Thymus (tissue), 11 donors: ENCODE data around the gene NYNRIN. TPM values are rescaled to one million over a fixed set of nuclear protein-coding genes. Genes with fewer than 3 reads are reported as not detected.

Experiments used
- DNase-seq, 9 donors: peaks; one replicate each; pipeline ENCODE4 v3.0.0-alpha.2; 2013; ENCODE audit warnings: low spot score in 9 of 9, low read depth in 6 of 9, missing footprints in 1 of 9
- H3K27ac ChIP-seq, 2 donors: one replicate each; pipeline ENCODE4 v1.5.1; 2013; ENCODE audit warnings: control low read depth in 1 of 2, low read depth in 1 of 2, low read length in 1 of 2, mild to moderate bottlenecking in 1 of 2, moderate library complexity in 1 of 2
- H3K27me3 ChIP-seq, 2 donors: one replicate each; pipeline ENCODE4 v1.5.1; 2013; ENCODE audit warnings: low read length in 1 of 2; ENCODE audit not compliant: control insufficient read depth in 2 of 2, insufficient read depth in 1 of 2
- H3K36me3 ChIP-seq, 2 donors: one replicate each; pipeline ENCODE4 v1.5.1; 2013; ENCODE audit warnings: low read length in 1 of 2, mild to moderate bottlenecking in 1 of 2, moderate library complexity in 1 of 2; ENCODE audit not compliant: control insufficient read depth in 2 of 2, insufficient read depth in 2 of 2
- H3K4me1 ChIP-seq, 2 donors: one replicate each; pipeline ENCODE4 v1.5.1; 2013; ENCODE audit warnings: low read length in 2 of 2; ENCODE audit not compliant: control insufficient read depth in 2 of 2, insufficient read depth in 2 of 2
- H3K4me3 ChIP-seq, 2 donors: one replicate each; pipeline ENCODE4 v1.5.1; 2013; ENCODE audit warnings: low read length in 2 of 2, control low read depth in 1 of 2, mild to moderate bottlenecking in 1 of 2
- H3K9me3 ChIP-seq, 2 donors: one replicate each; pipeline ENCODE4 v1.5.1; 2013; ENCODE audit warnings: low read length in 1 of 2, mild to moderate bottlenecking in 1 of 2; ENCODE audit not compliant: control insufficient read depth in 2 of 2, insufficient read depth in 1 of 2
- WGBS: extraction: QIAGEN DNeasy Blood & Tissue Kit; methylation state at CpG from one replicate; pipeline ENCODE4 v1.1.7; 2013; 5-methylcytosine and 5-hydroxymethylcytosine counted together
- polyA plus RNA-seq: library from polyadenylated mRNA; stranded (reverse); fragments of 200-250 nt; gene quantifications from one replicate; pipeline ENCODE4 v1.2.3, GENCODE V29; 2013
- total RNA-seq: library from RNA; stranded (reverse); fragments of 120-200 nt; gene quantifications from one replicate; pipeline ENCODE4 v1.2.4, GENCODE V29; 2013
- donor health status: healthy.

NYNRIN gene
- total and polyA plus RNA-seq, 2 donors = 3.1 to 4.3 TPM

DNA sequence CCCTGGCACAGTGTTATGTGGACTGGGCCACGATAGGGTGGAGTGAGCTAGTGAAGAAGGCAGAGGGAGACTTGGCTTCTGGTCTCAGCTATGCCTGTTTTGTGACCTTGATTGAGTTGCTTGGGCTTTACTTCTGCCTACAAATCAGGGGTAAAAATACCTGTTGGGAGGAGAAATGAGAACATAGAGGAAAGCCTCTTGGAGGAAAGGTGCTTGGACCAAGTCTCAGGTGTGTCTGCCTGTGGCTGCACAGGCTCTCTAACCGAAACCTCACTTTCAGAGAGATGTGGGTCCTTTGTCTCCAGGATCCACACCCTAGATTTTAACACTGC is 38.9 kb downstream of the NYNRIN start:
- H3K27ac ChIP-seq = peak overlapping the region; percentile 82 to 97
- peaks cover 20 to 29% of the 10 kb centered on the region in 2 donors for H3K4me1 ChIP-seq
- no peak overlapping the region for H3K4me3 ChIP-seq
- WGBS = 62% methylated on average over 2 of the region's 2 CpGs
- no peak for DNase-seq
- H3K9me3 ChIP-seq = no peaks in the 10 kb centered on the region
- H3K36me3 ChIP-seq = peaks cover 50 to 75% of the 10 kb centered on the region in 2 donors
- no peaks in the 10 kb centered on the region for H3K27me3 ChIP-seq

DNA sequence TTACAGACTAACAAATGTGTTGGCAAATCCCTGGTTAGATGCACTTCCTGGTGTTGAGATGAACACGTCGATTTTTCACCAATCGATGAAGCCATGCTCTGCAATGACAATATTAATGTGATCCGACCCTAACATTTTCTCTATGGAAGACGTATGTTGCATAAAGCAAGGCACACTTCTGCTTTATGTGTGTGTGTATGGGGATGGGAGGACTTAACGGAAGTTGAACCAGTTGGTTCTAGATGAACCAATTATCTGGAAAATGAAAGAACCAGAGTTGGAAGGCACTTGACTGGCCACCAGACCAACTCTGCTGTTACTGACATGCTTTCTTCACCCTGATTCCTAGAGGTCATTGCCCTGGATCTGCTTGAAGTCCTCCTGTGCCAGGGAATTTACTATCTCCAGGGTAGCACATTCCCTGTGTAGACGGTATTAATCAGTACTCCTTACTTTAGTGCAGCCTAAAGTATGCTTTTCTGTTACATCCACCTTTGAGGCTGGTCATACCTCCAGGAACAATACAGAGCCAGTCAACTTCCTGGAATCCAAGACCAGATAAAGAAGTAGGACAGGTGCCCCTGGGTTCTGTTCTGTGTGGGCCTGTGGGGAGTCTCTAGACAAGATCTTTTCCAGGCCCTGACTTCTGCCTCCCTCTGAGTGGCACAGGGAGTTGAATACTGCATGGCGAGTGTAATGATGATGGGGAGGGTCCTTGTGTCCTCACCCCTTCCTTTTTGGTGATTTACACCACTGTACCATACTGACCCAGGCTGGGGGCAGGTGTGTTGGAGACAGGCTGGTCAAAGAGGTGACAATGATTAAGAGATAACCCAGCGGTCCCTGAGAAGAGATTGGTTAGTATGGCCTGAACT is 39.7 kb downstream of the NYNRIN start:
- H3K4me3 ChIP-seq = no peak overlapping the region
- DNase-seq = no peak
- no peaks in the 10 kb centered on the region for H3K27me3 ChIP-seq
- 83% methylated on average over 9 of the region's 9 CpGs for WGBS
- no peaks in the 10 kb centered on the region for H3K9me3 ChIP-seq
- H3K4me1 ChIP-seq = peaks cover 20 to 32% of the 10 kb centered on the region in 2 donors
- peak overlapping the region in 1 of 2 donors; percentile 97 for H3K27ac ChIP-seq
- peaks cover 45 to 69% of the 10 kb centered on the region in 2 donors for H3K36me3 ChIP-seq

DNA sequence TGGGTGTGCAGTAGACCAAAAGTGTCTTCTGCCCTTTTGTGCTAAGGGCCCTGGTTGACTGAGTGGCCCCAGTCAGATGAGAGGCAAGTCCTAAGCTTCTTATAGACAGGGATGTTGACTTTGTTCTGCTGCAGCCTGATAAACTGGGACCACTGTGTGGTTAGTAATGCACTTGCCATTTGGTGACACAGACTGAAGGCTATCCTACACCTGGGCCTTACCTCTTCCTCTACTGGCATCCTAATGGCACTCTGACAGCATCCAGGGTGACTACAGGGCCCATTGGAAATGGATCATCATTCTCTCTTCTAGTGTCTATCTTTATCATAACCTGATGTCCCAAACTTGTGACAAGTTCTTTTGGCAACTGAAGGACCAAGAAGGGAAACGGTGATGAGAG is 40.5 kb downstream of the NYNRIN start:
- no peak overlapping the region for H3K27ac ChIP-seq
- no peaks in the 10 kb centered on the region for H3K27me3 ChIP-seq
- H3K36me3 ChIP-seq = peaks cover 45 to 63% of the 10 kb centered on the region in 2 donors
- peaks cover 20 to 34% of the 10 kb centered on the region in 2 donors for H3K4me1 ChIP-seq
- H3K9me3 ChIP-seq = no peaks in the 10 kb centered on the region
- no peak overlapping the region for H3K4me3 ChIP-seq
- no peak for DNase-seq
- 94% methylated on average over 1 of the region's 1 CpG for WGBS

DNA sequence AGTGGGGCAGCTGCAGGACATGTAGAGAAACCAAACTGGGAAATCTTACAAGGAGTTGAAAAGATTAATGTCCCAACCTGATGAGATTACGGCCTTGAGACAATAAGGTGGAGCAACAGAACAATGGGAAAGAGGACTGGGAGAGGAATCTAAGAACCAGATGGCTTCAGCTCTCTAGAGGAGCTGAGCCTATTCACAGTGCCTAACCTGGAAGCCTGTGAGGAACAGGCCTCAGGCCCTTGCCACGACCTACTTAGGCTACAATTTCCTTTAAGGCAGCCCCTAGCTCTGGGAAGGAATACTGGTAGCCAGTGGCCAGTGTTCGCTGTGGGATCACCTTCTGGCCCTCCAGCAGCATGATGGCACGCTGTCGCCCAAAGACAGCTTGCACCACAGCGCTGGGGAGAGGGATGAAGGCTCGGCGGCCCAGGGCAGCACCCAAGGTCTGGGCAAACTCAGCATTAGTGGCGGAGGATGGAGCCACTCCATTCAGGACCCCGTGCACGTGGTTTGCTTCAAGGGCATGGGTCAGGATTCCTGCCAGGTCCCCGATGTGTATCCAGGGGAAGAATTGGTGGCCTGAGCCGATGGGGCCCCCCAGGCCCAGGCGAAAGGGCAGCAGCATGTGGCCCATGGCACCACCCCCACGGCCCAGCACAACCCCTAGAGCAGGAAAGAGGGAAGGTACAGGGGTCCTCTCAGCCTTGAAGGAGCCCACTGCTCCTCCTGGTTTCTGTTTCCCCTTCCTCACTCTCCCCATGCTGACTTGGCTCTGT is 41.2 kb downstream of the NYNRIN start:
- WGBS = 91% methylated on average over 15 of the region's 15 CpGs
- H3K36me3 ChIP-seq = peaks cover 42 to 57% of the 10 kb centered on the region in 2 donors
- H3K9me3 ChIP-seq = no peaks in the 10 kb centered on the region
- no peak overlapping the region for H3K27ac ChIP-seq
- H3K4me3 ChIP-seq = no peak overlapping the region
- no peak for DNase-seq
- H3K4me1 ChIP-seq = peaks cover 20 to 34% of the 10 kb centered on the region in 2 donors
- H3K27me3 ChIP-seq = no peaks in the 10 kb centered on the region

DNA sequence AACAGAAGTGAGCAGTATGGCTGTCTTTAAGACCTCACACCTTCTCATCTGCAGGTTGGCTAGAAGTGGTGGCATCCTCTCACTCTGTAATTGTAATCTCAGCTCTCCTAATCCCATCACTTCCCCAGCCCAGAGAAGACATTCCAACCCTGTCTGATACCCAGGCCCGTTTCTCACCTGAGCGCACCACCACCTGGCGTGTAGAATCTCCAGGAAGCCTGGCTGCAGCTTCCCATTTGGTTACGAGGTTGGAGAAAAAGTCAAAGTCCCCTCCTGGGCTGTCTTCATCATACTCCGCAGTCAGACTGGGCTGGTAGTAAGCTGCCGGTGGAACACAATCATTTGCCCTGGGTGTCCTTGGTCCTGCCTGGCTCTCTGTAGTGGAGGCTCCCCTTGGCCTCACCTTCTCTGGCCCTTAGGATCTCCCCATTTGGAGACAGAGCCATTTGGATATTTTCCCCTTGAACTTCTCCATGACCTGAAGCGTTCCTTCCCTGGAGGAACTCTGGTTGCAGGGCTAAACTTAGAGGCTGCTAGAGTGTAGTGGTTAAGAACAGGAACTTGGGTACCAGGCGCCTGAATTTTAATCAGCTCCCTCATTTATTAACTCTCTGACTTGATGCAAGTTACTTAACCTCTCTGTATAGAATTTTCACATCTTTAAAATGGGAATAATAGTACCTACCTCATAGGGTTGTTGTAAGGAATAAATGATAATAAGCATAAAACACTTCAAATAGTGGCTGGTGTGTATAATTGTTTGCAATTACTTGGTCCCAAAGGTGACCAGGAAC is 42.0 kb downstream of the NYNRIN start:
- Histone ChIP-seq H3K27ac (no peak overlapping the region), H3K27me3 (no peaks in the 10 kb centered on the region), H3K9me3 (no peaks in the 10 kb centered on the region), H3K4me3 (no peak overlapping the region), H3K36me3 (peaks cover 39 to 51% of the 10 kb centered on the region in 2 donors), H3K4me1 (peaks cover 20 to 34% of the 10 kb centered on the region in 2 donors)
- no peak for DNase-seq
- 97% methylated on average over 8 of the region's 8 CpGs for WGBS

DNA sequence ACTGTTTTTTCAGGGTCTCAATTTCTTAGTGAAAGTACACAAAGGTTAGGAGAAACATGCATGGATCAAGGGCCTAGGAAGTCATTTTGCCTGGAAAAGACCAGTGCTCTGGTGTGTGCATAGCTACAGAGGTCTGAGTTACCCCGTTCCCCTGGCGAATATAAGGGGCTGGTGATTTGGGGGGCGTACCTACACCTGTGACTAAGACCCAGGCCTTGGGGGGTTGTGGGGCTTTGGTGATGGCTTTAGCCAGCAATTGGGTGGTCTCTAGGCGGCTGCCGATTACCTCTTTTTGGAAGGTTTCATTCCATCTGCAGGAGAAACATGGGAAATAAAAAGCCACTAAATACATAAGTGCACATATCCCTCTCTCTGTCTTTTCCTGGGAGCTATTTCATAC is 42.7 kb downstream of the NYNRIN start:
- peak overlapping the region; percentile 87 to 95 for H3K4me3 ChIP-seq
- H3K9me3 ChIP-seq = no peaks in the 10 kb centered on the region
- 57% methylated on average over 5 of the region's 5 CpGs for WGBS
- H3K27ac ChIP-seq = peak overlapping the region in 1 of 2 donors; percentile 99
- no peak for DNase-seq
- H3K27me3 ChIP-seq = no peaks in the 10 kb centered on the region
- H3K4me1 ChIP-seq = peaks cover 20 to 29% of the 10 kb centered on the region in 2 donors
- peaks cover 32 to 45% of the 10 kb centered on the region in 2 donors for H3K36me3 ChIP-seq

DNA sequence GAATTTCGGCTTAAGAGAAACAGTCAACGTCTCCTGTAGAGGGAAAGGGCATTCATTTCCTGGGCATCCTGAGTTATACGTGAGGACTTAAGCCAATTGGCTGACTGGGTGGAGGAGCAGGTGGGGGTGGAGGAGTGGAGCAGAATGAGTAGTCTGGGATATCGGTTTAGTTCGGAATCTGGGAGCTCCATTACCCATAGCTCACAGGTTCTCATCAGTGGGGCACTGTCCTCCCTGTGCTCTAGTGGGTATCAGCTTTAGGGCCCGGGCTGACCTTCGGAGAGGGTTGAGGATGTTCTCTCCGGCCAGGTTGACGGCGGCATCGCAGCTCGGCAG is 43.1 kb downstream of the NYNRIN start:
- Histone ChIP-seq H3K9me3 (no peaks in the 10 kb centered on the region), H3K27ac (peak overlapping the region; percentile 99), H3K27me3 (no peaks in the 10 kb centered on the region), H3K4me1 (peaks cover 19 to 25% of the 10 kb centered on the region in 2 donors), H3K4me3 (peak overlapping the region; percentile 87 to 95), H3K36me3 (peaks cover 31 to 41% of the 10 kb centered on the region in 2 donors)
- 6% methylated on average over 12 of the region's 12 CpGs for WGBS
- DNase-seq = no peak

DNA sequence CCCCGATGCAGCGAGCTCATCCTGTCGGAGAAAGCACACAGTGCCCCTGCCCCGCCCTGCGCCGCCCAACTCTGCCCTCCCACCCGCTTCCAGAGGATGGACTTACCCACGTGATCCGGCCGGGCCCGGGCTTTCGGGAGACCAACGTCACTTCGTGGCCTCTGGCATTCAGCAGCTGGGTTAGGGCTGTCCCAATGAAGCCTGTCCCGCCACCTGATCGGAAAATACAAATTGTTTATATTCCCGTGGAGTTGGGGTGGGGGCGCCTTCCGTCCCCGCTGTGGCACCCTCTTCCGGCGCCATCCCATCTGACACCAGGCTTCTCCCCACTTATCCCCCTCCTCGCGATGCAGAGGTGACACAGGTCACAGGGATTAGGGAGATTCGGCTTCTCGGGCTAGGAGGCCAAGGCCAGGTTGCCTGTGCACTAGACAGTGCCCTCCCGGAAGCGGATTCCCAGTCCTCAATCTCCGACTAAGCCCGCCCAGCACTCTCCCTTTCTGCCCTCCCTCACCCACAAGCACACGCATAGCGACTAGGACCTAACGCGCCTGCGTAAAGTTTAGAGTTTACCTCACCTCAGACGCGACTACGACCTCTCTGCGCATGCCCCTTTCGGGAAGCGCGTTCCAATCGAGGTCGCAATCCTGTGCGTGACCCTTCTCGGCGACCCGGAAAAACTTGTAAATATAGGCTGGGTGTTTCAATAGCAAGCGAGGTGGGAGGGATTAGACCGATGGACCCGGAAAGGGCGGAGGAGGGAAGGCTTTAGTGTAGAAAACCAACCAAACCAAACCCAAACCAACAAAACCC is 43.6 kb downstream of the NYNRIN start, which contains the start of gene SDR39U1:
Gene SDR39U1 (minus strand): TSS at position 537 of the 813 bp plus-strand sequence. CDS start 7 bp downstream, at position 530.
- Histone ChIP-seq H3K27ac (peak within 1 kb of the TSS; percentile 99), H3K4me3 (peak within 1 kb of the TSS; percentile 87 to 95), H3K4me1 (peaks cover 14 to 19% of the 10 kb centered on the region in 2 donors), H3K9me3 (no peaks in the 10 kb centered on the region), H3K27me3 (no peaks in the 10 kb centered on the region), H3K36me3 (peaks cover 30 to 37% of the 10 kb centered on the region in 2 donors)
- peak; percentile 97 to 100 (median 99) for DNase-seq
- WGBS = under 1% methylated on average over 52 of the region's 52 CpGs
